Measurements from ENCODE around the gene PRICKLE2.

The PRICKLE2 gene

GRCh38 chr3:64049832-64050231 is 175.4 kb downstream of the PRICKLE2 start:
- no peak for DNase-seq (ENCODE audit: low spot score)
- TF ChIP-seq CTCF (IDR thresholded peaks at IDR 0.05; ENCODE audit: borderline replicate concordance, control extremely low read depth, extremely low read depth, insufficient read depth, missing control alignments) = no peak
- in situ Hi-C loops (cut with MboI; ENCODE audit: low sequenced_read_pairs, unreplicated experiment) = no loop called here

GRCh38 chr3:64049136-64049535 is 176.1 kb downstream of the PRICKLE2 start:
- no peak for TF ChIP-seq CTCF (IDR thresholded peaks at IDR 0.05; ENCODE audit: borderline replicate concordance, control extremely low read depth, extremely low read depth, insufficient read depth, missing control alignments)
- DNase-seq (ENCODE audit: low spot score) = no peak
- in situ Hi-C loops (cut with MboI; ENCODE audit: low sequenced_read_pairs, unreplicated experiment) = no loop called here

- no peak for TF ChIP-seq CTCF (IDR thresholded peaks at IDR 0.05; ENCODE audit: borderline replicate concordance, control extremely low read depth, extremely low read depth, insufficient read depth, missing control alignments)
- in situ Hi-C loops (cut with MboI; ENCODE audit: low sequenced_read_pairs, unreplicated experiment) = no loop called here
These were observed 176.6 kb downstream of the PRICKLE2 start for GRCh38 chr3:64048631-64049061.

GRCh38 chr3:64047787-64048186 is 177.5 kb downstream of the PRICKLE2 start:
- no peak for DNase-seq (ENCODE audit: low spot score)
- in situ Hi-C loops (cut with MboI; ENCODE audit: low sequenced_read_pairs, unreplicated experiment) = no loop called here
- TF ChIP-seq CTCF (IDR thresholded peaks at IDR 0.05; ENCODE audit: borderline replicate concordance, control extremely low read depth, extremely low read depth, insufficient read depth, missing control alignments) = no peak

More at GRCh38 chr3:64048631-64049061, 176.6 kb downstream of the PRICKLE2 start:
- no peak for DNase-seq (ENCODE audit: low spot score)

- DNase-seq (ENCODE audit: low spot score) = no peak
- no peak for TF ChIP-seq CTCF (IDR thresholded peaks at IDR 0.05; ENCODE audit: borderline replicate concordance, control extremely low read depth, extremely low read depth, insufficient read depth, missing control alignments)
- in situ Hi-C loops (cut with MboI; ENCODE audit: low sequenced_read_pairs, unreplicated experiment) = no loop called here
These were observed 178.2 kb downstream of the PRICKLE2 start for GRCh38 chr3:64046996-64047594.

GRCh38 chr3:64046592-64046991 is 178.7 kb downstream of the PRICKLE2 start:
- in situ Hi-C loops (cut with MboI; ENCODE audit: low sequenced_read_pairs, unreplicated experiment) = no loop called here
- TF ChIP-seq CTCF (IDR thresholded peaks at IDR 0.05; ENCODE audit: borderline replicate concordance, control extremely low read depth, extremely low read depth, insufficient read depth, missing control alignments) = no peak
- DNase-seq (ENCODE audit: low spot score) = no peak

Data from GM13976 (cell line).